HEK293T (cell line): Measurements from ENCODE around the gene BCL2L15.

ENCODE experiments used
- CTCF ChIA-PET: fragments of 350-600 bp; formaldehyde crosslinking; extraction: SDS; loops from one replicate; lab custom pipeline; 2021; ENCODE audit warnings: antibody characterized with exemption, inconsistent platforms; lab: Yijun Ruan, JAX
- POLR2A ChIA-PET: fragments of 350-600 bp; formaldehyde crosslinking; extraction: SDS; loops from one replicate; lab custom pipeline; 2020; ENCODE audit warnings: antibody characterized with exemption, inconsistent platforms; lab: Yijun Ruan, JAX
- DNase-seq: peaks from one replicate; pipeline ENCODE4 v3.0.0; 2012; ENCODE audit warnings: mixed read lengths; ENCODE audit errors: extremely low spot score
- ARNT ChIP-seq: fragments of 450-650 bp; IDR thresholded peaks from 2 replicates; pipeline ENCODE4 v1.6.1; 2017; ENCODE audit warnings: mild to moderate bottlenecking
- BHLHE40 ChIP-seq: fragments of 450-650 bp; IDR thresholded peaks from 2 replicates; pipeline ENCODE4 v1.6.1; 2016; ENCODE audit warnings: mild to moderate bottlenecking, moderate library complexity, borderline replicate concordance
- CTBP1 ChIP-seq: fragments of 450-650 bp; IDR thresholded peaks from 2 replicates; pipeline ENCODE4 v1.6.1; 2016; ENCODE audit warnings: borderline replicate concordance
- ELF4 ChIP-seq: fragments of 450-650 bp; IDR thresholded peaks from 2 replicates; pipeline ENCODE4 v1.6.1; 2017; ENCODE audit warnings: antibody characterized with exemption
- FOXA1 ChIP-seq: fragments of 450-650 bp; IDR thresholded peaks from 2 replicates; pipeline ENCODE4 v1.6.1; 2016; ENCODE audit warnings: mild to moderate bottlenecking
- FOXK2 ChIP-seq: fragments of 450-650 bp; IDR thresholded peaks from 2 replicates; pipeline ENCODE4 v1.6.1; 2016; ENCODE audit warnings: mild to moderate bottlenecking
- FOXM1 ChIP-seq: fragments of 450-650 bp; IDR thresholded peaks from 2 replicates; pipeline ENCODE4 v1.6.1; 2017; ENCODE audit warnings: mild to moderate bottlenecking, borderline replicate concordance
- HDGF ChIP-seq: fragments of 450-650 bp; IDR thresholded peaks from 2 replicates; pipeline ENCODE4 v1.6.1; 2017; ENCODE audit warnings: antibody characterized with exemption, borderline replicate concordance
- L3MBTL2 ChIP-seq: fragments of 450-650 bp; conservative IDR thresholded peaks from 2 replicates; pipeline ENCODE4 v1.6.1; 2016; ENCODE audit warnings: mild to moderate bottlenecking
- LEF1 ChIP-seq: fragments of 450-650 bp; IDR thresholded peaks from 2 replicates; pipeline ENCODE4 v1.6.1; 2017; ENCODE audit warnings: mild to moderate bottlenecking, borderline replicate concordance
- NFRKB ChIP-seq: fragments of 450-650 bp; IDR thresholded peaks from 2 replicates; pipeline ENCODE4 v1.6.1; 2016; ENCODE audit warnings: mild to moderate bottlenecking, moderate library complexity
- PKNOX1 ChIP-seq: fragments of 450-650 bp; IDR thresholded peaks from 2 replicates; pipeline ENCODE4 v1.6.1; 2016
- SP1 ChIP-seq: fragments of 450-650 bp; IDR thresholded peaks from 2 replicates; pipeline ENCODE4 v1.6.1; 2017
- SUZ12 ChIP-seq: fragments of 450-650 bp; IDR thresholded peaks from 2 replicates; pipeline ENCODE4 v1.6.1; 2016; ENCODE audit warnings: mild to moderate bottlenecking
- TARDBP ChIP-seq: fragments of 450-650 bp; IDR thresholded peaks from 2 replicates; pipeline ENCODE4 v1.6.1; 2016
- ZNF384 ChIP-seq: fragments of 450-650 bp; IDR thresholded peaks from 2 replicates; pipeline ENCODE4 v1.6.1; 2016

Gene BCL2L15

GRCh38 chr1:113930499-113931161 is 43.2 kb upstream of the BCL2L15 start:
- CTCF ChIA-PET = interaction anchor here (0.6 to 2.3 kb wide), 5 partner anchors 8 to 864 kb away, joined by 3 to 7 read pairs (median 4); partner anchors contain the start of gene OLFML3
- POLR2A ChIA-PET = interaction anchor here (0.6 to 5.1 kb wide), 12 partner anchors 10 to 358 kb away, joined by 3 to 116 read pairs (median 6); partner anchors contain the start of genes AP4B1, DCLRE1B, PHTF1 and RSBN1
- TF ChIP-seq ZNF384 (no peak), ARNT (no peak), TARDBP (no peak), BHLHE40 (no peak), HDGF (no peak), ELF4 (no peak), SP1 (no peak), FOXK2 (no peak), FOXA1 (no peak), L3MBTL2 (no peak), NFRKB (no peak), FOXM1 (no peak), PKNOX1 (no peak), LEF1 (no peak), CTBP1 (no peak)
- peak; percentile 42 for DNase-seq

GRCh38 chr1:113929750-113930498 is 42.5 kb upstream of the BCL2L15 start:
- CTCF ChIA-PET = interaction anchor here (0.7 to 2.3 kb wide), 4 partner anchors 9 to 49 kb away, joined by 3 to 7 read pairs (median 4); partner anchors contain the start of gene OLFML3
- POLR2A ChIA-PET = interaction anchor here (0.6 to 5.1 kb wide), 20 partner anchors 11 to 651 kb away, joined by 3 to 116 read pairs (median 4); partner anchors contain the start of genes AP4B1, DCLRE1B, PHTF1 and RSBN1
- TF ChIP-seq ZNF384 = no peak
- TF ChIP-seq PKNOX1 = peak; percentile 29; the same call in 1 of the 2 replicates
- DNase-seq = peak; percentile 68

GRCh38 chr1:113928941-113929749 is 41.8 kb upstream of the BCL2L15 start, which contains the start of gene HIPK1:
Gene HIPK1, plus strand, starts transcription at chr1:113929324.
- CTCF ChIA-PET = interaction anchor here (0.7 to 2.2 kb wide), 4 partner anchors 8 to 42 kb away, joined by 3 to 6 read pairs (median 4); partner anchors contain the start of genes AP4B1 and DCLRE1B
- TF ChIP-seq L3MBTL2 (peak; percentile 50), LEF1 (0 out of 2 replicates have a peak, but pooled peaks have one; percentile 5), FOXK2 (no peak), ARNT (no peak), ZNF384 (no peak), SP1 (no peak), PKNOX1 (peak; percentile 82), HDGF (no peak), BHLHE40 (no peak), FOXM1 (peak; percentile 80), TARDBP (no peak), NFRKB (no peak), SUZ12 (no peak), ELF4 (peak; percentile 100), CTBP1 (no peak), FOXA1 (no peak)
- DNase-seq = peak; percentile 96
- POLR2A ChIA-PET = interaction anchor here (0.6 to 5.1 kb wide), 18 partner anchors 9 to 652 kb away, joined by 3 to 116 read pairs (median 6); partner anchors contain the start of genes AP4B1, DCLRE1B, PHTF1 and RSBN1

- DNase-seq = no peak
- CTCF ChIA-PET = interaction anchor here (1.1 to 1.5 kb wide), 2 partner anchors 8 to 24 kb away, joined by 3 to 4 read pairs; partner anchors contain the start of genes AP4B1 and DCLRE1B
- peak; percentile 52 for TF ChIP-seq PKNOX1
- no peak for TF ChIP-seq FOXA1
- POLR2A ChIA-PET = interaction anchor here (0.8 to 5.1 kb wide), 15 partner anchors 8 to 169 kb away, joined by 3 to 116 read pairs (median 9); partner anchors contain the start of genes AP4B1, DCLRE1B, PHTF1 and RSBN1
Observed at GRCh38 chr1:113928187-113928930, 41.0 kb upstream of the BCL2L15 start.
